Common myeloid progenitor, CD34-positive (primary cell): ENCODE measurements around the gene DUSP14.

Experiments used
- CTCF ChIA-PET: fragments of 350-600 bp; sonication (Branson Sonifier 250); formaldehyde crosslinking; loops from one replicate; lab custom pipeline; 2021; ENCODE audit warnings: antibody characterized with exemption; lab: Charles Lee
- POLR2A ChIA-PET: fragments of 350-600 bp; sonication (Branson Sonifier 250); formaldehyde crosslinking; loops from one replicate; lab custom pipeline; 2021; ENCODE audit warnings: antibody characterized with exemption; lab: Charles Lee
- DNase-seq, 3 donors: peaks; one replicate each; pipeline versions ENCODE4 v3.0.0 to v3.0.0-alpha.2; 2013
- H3K27ac ChIP-seq, 2 experiments: 1 replicate in 1 of 2; 2 replicates in 1 of 2; pipeline ENCODE4 v1.7.0; 2013; ENCODE audit warnings: inconsistent platforms in 2 of 2, low read length in 2 of 2, mild to moderate bottlenecking in 2 of 2, low read depth in 1 of 2, moderate library complexity in 1 of 2; ENCODE audit not compliant: severe bottlenecking in 2 of 2, insufficient read depth in 1 of 2, poor library complexity in 1 of 2
- H3K27me3 ChIP-seq, 5 experiments: replicated peaks in 2 of 5; 1 replicate in 3 of 5; 2 replicates in 2 of 5; pipeline versions ENCODE4 v1.6.1 to v1.7.0; 2013; ENCODE audit warnings: low read length in 4 of 5, mild to moderate bottlenecking in 2 of 5, moderate library complexity in 2 of 5, inconsistent platforms in 1 of 5; ENCODE audit not compliant: insufficient read depth in 5 of 5, control insufficient read depth in 4 of 5
- H3K36me3 ChIP-seq, 4 experiments: 1 replicate in 2 of 4; 2 replicates in 2 of 4; pipeline versions ENCODE4 v1.6.1 to v1.7.0; 2013; ENCODE audit warnings: low read length in 3 of 4, control low read depth in 1 of 4, mild to moderate bottlenecking in 1 of 4; ENCODE audit not compliant: control insufficient read depth in 4 of 4, insufficient read depth in 4 of 4
- H3K4me1 ChIP-seq, 4 experiments: 1 replicate in 3 of 4; 2 replicates in 1 of 4; pipeline versions ENCODE4 v1.6.1 to v1.7.1; 2013; ENCODE audit warnings: low read length in 3 of 4, mild to moderate bottlenecking in 3 of 4, control low read depth in 1 of 4, inconsistent platforms in 1 of 4, moderate library complexity in 1 of 4; ENCODE audit not compliant: control insufficient read depth in 4 of 4, insufficient read depth in 4 of 4; ENCODE audit errors: control extremely low read depth in 1 of 4
- H3K4me3 ChIP-seq, 7 experiments: 1 replicate in 4 of 7; 2 replicates in 3 of 7; pipeline versions ENCODE4 v1.5.1 to v1.7.0; 2013; ENCODE audit warnings: mild to moderate bottlenecking in 7 of 7, low read length in 6 of 7, moderate library complexity in 6 of 7, inconsistent platforms in 2 of 7, low read depth in 2 of 7, control low read depth in 1 of 7; ENCODE audit not compliant: insufficient read depth in 4 of 7, control insufficient read depth in 1 of 7; ENCODE audit errors: extremely low read depth in 1 of 7
- H3K9me3 ChIP-seq, 5 experiments: 1 replicate in 4 of 5; 2 replicates in 1 of 5; pipeline versions ENCODE4 v1.6.1 to v1.7.1; 2013; ENCODE audit warnings: low read length in 4 of 5, mild to moderate bottlenecking in 2 of 5, inconsistent platforms in 1 of 5, low read depth in 1 of 5, moderate library complexity in 1 of 5; ENCODE audit not compliant: control insufficient read depth in 4 of 5, insufficient read depth in 2 of 5; ENCODE audit errors: control extremely low read depth in 1 of 5
- WGBS: methylation state at CpG from one replicate; pipeline ENCODE4 v1.1.5; 2013; ENCODE audit not compliant: insufficient coverage; 5-methylcytosine and 5-hydroxymethylcytosine counted together

Gene DUSP14

DNA sequence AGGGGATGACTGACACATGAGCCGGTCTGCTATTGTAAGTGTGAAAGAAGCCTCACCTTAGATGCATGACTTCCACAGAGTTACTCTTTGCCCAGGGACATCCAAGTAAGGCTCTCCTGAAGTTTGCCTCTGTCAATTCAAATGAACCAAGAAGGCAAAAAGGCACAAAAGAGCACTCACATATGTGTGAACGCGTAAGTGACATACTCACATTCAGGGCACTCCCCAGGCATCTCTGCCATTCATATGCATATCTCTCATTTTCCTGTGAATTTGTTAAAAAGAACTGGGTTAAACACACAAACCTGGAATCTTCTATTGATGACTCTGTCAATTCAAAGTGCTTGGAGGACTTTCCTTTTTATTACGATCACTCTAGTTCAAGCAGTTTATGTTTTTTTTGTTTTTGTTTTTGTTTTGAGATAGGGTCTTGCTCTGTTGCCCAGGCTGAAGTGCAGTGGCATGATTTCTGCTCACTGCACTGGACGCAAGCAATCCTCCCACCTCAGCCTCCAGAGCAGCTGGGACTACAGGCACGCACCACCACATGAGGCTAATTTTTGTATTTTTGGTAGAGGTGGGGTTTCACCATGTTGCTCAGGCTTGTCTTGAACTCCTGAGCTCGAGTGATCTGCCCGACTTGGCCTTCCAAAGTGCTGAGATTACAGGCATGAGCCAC is 49.4 kb downstream of the DUSP14 start:
- no peaks in the 10 kb centered on the region for H3K27me3 ChIP-seq
- no peak overlapping the region for H3K27ac ChIP-seq
- DNase-seq: no peak
- no peaks in the 10 kb centered on the region for H3K4me1 ChIP-seq
- CTCF ChIA-PET: no interaction called here
- H3K36me3 ChIP-seq: peaks cover 39 to 78% (median 56%) of the 10 kb centered on the region in 4 experiments
- WGBS: 100% methylated on average over 3 of the region's 8 CpGs
- no peak overlapping the region for H3K4me3 ChIP-seq
- POLR2A ChIA-PET: no interaction called here
- no peaks in the 10 kb centered on the region for H3K9me3 ChIP-seq

DNA sequence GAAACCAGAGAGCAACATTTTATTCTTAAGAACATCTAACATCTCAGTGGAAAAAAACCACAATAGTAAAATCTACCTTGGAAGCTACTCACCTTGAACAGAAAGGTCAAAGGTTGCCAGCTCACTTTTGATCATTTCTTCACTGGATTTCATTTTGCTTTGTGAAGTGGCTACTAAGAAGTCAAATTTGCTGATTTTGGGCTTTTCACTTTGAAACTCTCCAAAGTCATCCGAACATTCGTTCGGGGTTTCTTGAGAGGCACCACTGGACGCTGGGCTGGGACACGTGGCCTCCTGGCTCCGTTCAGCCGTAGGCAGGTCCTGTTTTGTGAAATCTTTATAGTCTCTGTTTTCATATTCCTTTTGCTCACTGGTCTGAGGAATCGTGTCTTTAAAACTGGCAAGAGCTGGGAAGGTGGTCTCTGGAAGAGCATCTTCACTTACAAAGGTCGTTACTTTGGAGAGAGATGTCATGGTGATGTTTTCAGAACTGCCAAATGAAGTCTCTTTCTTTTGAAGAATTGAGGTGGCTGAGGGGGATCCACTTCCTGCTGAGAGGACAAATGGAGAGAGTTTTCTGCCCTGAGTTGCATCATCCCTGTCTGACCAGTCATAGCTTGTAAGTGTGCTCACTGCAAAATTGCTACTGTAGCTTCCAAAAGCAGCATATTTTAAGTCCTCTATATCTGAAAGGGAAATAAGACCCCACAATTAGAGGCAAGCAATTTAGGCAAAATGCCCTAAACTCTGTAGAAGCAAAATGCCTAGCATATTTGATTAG is 52.4 kb downstream of the DUSP14 start:
- CTCF ChIA-PET: interaction anchor here (1.3 kb wide), 1 partner anchor 15 kb away, joined by 5 read pairs; no protein-coding TSS in a partner anchor
- Histone ChIP-seq H3K4me1 (no peaks in the 10 kb centered on the region), H3K9me3 (no peaks in the 10 kb centered on the region), H3K36me3 (peaks cover 30 to 60% (median 43%) of the 10 kb centered on the region in 4 experiments), H3K27ac (no peak overlapping the region), H3K27me3 (no peaks in the 10 kb centered on the region), H3K4me3 (no peak overlapping the region)
- DNase-seq: no peak
- POLR2A ChIA-PET: no interaction called here
- 100% methylated on average over 7 of the region's 9 CpGs for WGBS

DNA sequence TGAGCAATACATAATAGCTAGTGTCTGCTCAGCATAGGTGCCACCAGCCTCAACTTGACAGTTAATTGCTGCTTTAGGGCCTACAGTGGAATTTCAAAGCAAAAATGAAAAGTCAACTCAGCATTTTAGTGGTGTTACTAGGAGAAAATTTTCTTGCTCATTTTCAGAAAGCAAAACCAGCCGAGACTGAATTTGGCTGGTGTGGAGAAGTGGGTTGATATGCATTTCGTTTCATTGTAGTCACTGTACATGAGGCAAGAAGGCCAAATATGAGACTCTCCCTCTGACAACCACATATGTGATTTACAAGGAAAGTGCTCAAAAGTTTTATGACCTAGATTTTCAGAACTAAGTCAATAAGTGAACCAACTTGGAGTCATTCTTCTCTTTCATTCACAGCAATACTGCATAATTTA is 54.0 kb downstream of the DUSP14 start:
- Histone ChIP-seq H3K27ac (no peak overlapping the region), H3K9me3 (no peaks in the 10 kb centered on the region), H3K36me3 (peaks cover 27 to 56% (median 34%) of the 10 kb centered on the region in 4 experiments), H3K4me1 (no peaks in the 10 kb centered on the region), H3K27me3 (no peaks in the 10 kb centered on the region), H3K4me3 (no peak overlapping the region)
- POLR2A ChIA-PET: no interaction called here
- no peak for DNase-seq
- CTCF ChIA-PET: no interaction called here
- no CpG with 5 or more reads among the region's 2 CpGs for WGBS

- no peak overlapping the region for H3K4me3 ChIP-seq
- peaks cover 14 to 39% (median 18%) of the 10 kb centered on the region in 4 experiments for H3K36me3 ChIP-seq
- ChIA-PET CTCF (no interaction called here), POLR2A (interaction anchor here (0.7 kb wide), 1 partner anchor 10 kb away, joined by 5 read pairs; no protein-coding TSS in a partner anchor)
- WGBS: no CpG with 5 or more reads among the region's 2 CpGs
- DNase-seq: no peak
- no peaks in the 10 kb centered on the region for H3K9me3 ChIP-seq
- no peak overlapping the region for H3K27ac ChIP-seq
- H3K27me3 ChIP-seq: no peaks in the 10 kb centered on the region
- H3K4me1 ChIP-seq: no peaks in the 10 kb centered on the region
Observed at GRCh38 chr17:37545486-37545885, 55.8 kb downstream of the DUSP14 start.

DNA sequence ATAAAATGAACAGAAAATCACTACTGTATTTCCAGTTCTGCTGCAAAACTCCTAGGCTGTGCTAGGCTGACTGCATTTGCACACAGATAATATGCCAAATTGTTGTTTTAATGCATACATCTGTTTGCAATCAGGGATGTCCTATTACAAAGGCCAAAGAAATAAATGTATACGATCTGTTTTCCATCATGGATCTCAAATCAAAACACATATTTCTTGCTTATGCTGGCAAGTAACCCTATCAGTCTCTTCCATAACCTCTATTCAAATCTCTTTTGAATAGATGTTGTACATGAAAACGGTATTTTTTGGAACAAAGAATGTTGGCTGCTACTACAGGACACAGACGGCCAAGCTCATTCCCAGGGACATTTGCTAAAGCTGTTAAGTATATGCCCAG is 56.6 kb downstream of the DUSP14 start:
- CTCF ChIA-PET: no interaction called here

GRCh38 chr17:37547986-37548385 is 58.3 kb downstream of the DUSP14 start:
- Histone ChIP-seq H3K9me3 (no peaks in the 10 kb centered on the region), H3K27ac (no peak overlapping the region), H3K4me3 (no peak overlapping the region), H3K27me3 (no peaks in the 10 kb centered on the region), H3K4me1 (peaks cover 0 to under 1% (median 0%) of the 10 kb centered on the region in 4 experiments), H3K36me3 (peaks cover 10 to 40% (median 16%) of the 10 kb centered on the region in 4 experiments)
- WGBS: no CpG with 5 or more reads among the region's 1 CpG
- no peak for DNase-seq
- CTCF ChIA-PET: no interaction called here
- POLR2A ChIA-PET: no interaction called here

More for the DNA sequence above, 56.6 kb downstream of the DUSP14 start:
- Histone ChIP-seq H3K4me1 (no peaks in the 10 kb centered on the region), H3K27me3 (no peaks in the 10 kb centered on the region), H3K4me3 (no peak overlapping the region), H3K27ac (no peak overlapping the region), H3K9me3 (no peaks in the 10 kb centered on the region), H3K36me3 (peaks cover 10 to 38% (median 13%) of the 10 kb centered on the region in 4 experiments)
- DNase-seq: no peak
- POLR2A ChIA-PET: no interaction called here
- WGBS: 100% methylated on average over 1 of the region's 3 CpGs

GRCh38 chr17:37551788-37552187 is 62.1 kb downstream of the DUSP14 start:
- DNase-seq: no peak

More at GRCh38 chr17:37551788-37552187, 62.1 kb downstream of the DUSP14 start:
- Histone ChIP-seq H3K4me3 (no peak overlapping the region), H3K9me3 (no peaks in the 10 kb centered on the region), H3K27ac (no peak overlapping the region), H3K36me3 (peaks cover 9 to 41% (median 14%) of the 10 kb centered on the region in 4 experiments), H3K27me3 (no peaks in the 10 kb centered on the region), H3K4me1 (peaks cover 0 to 11% (median 7%) of the 10 kb centered on the region in 4 experiments)
- POLR2A ChIA-PET: no interaction called here
- CTCF ChIA-PET: no interaction called here
- 100% methylated on average over 2 of the region's 3 CpGs for WGBS
